IPS-NIHi7 (cell line): ENCODE measurements around the gene CCL19.

ENCODE experiments used
- DNase-seq: peaks from one replicate; pipeline ENCODE4 v3.0.0; 2012; ENCODE audit warnings: mixed read lengths; ENCODE audit errors: extremely low spot score

CCL19 gene

DNA sequence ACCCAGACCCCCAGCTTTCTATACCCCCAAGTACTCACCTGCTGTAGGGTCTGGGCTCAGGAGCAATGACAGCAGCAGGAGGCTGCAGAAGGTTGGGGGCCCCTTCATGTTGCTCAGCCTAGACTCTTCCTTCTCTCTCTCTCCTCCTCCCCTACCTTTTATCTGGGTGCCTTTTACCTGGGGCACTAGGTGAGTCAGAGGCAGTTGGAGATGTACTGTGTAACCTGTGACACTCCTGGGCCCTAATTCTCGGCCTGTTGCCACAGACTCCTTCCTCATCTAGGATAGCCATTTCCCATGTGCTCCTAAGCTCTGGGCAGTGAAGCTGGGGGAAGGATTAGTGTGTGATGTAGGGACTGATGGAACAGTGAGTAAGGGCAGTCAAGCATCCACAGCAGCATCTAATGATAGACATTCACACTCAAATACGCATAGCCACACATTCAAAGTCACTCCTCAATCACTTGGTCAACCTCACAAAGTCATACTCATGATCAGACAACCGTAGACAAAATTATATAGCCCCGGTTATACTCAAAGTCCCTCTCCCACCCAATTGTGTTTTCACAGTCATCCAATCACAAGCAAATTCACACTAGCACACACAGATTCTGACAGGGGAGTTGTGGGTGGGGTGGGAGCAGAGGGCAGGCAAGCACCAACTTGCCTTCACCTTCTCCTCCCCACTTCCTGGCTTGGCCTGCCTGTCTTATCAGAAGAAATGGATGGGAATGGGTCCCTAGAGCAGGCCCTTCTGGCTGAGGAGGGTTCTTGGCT is 28.4 kb downstream of the CCL19 start, which contains the start of gene CCL27:
CCL27 (minus strand) TSS at position 132 of the 777 bp plus-strand sequence; CDS start at position 108, 24 bp downstream.
- no peak for DNase-seq

DNA sequence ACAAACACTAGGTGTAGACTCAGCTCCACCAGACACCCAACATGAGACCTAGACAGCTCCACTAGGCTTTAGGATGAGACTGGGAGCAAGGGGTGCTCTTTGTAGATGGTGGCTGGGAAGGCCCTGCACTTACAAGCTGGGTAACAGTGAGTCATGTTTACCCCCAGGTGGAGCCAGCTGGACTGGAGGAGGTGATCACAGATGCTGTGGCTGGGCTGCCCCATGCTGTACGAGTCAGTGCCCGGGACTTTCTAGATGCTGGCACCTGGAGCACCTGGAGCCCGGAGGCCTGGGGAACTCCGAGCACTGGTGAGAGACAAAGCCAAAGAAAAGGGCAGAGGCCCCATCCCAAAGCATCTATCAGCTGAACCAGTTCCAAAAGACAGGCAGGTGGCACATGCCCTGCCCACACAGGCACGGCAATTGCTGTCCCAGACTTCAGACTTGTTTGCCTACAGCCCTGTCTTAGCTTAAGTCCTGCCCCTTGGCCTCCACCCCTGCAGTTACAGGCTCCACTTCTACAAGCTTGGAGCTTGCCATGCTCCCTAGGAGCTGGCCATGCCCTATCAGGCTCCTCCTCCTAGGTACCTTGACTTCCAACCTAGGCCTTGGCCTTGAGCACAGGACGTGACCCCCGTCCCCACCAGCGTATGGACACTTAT is 31.4 kb downstream of the CCL19 start:
- DNase-seq = no peak

DNA sequence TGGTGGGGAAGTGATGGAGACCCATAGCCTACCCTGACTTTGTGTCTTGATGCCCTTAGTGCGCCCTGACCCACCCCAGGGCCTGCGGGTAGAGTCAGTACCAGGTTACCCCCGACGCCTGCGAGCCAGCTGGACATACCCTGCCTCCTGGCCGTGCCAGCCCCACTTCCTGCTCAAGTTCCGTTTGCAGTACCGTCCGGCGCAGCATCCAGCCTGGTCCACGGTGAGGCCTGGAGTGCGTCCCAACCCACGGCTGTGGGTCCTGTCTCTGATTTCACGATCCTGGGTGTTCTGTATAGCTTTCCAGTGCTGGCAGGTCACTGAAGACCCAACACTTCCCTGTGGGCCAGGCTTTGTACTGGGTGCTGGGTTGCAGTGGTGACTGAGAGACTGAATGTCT is 32.6 kb downstream of the CCL19 start:
- DNase-seq = no peak

DNA sequence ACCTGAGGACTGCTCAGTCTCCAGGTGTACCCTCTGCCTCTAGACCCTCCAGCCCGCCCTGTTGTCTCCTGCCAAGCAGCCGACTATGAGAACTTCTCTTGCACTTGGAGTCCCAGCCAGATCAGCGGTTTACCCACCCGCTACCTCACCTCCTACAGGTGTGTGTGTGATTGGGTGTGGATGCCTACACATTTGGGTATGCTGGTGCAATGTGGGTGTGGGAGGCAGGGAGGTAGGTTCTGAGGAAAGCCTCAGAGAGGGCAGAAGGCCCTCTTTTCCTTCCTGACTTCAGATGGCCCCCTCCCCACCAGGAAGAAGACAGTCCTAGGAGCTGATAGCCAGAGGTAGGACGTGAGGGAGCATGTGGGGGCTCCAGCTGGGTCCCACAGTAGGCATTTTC is 34.1 kb downstream of the CCL19 start:
- no peak for DNase-seq

DNA sequence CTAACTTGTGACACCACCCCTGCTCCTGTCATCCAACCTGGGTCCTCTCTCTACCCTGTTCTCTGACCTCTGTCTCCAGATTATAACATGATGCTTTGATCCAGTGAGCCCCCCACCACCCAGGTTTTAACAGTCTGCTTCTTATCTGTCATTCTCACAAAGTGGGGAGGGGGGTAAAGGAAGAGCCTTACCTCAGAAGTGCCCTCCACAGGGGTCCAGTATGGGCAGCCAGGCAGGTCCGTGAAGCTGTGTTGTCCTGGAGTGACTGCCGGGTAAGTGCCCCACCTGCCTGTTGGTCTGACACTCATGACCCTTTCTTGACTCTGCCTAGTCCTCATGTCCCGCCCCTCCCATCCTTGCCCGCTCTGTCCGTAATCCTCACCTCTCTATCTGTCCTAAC is 35.7 kb downstream of the CCL19 start:
- no peak for DNase-seq

DNA sequence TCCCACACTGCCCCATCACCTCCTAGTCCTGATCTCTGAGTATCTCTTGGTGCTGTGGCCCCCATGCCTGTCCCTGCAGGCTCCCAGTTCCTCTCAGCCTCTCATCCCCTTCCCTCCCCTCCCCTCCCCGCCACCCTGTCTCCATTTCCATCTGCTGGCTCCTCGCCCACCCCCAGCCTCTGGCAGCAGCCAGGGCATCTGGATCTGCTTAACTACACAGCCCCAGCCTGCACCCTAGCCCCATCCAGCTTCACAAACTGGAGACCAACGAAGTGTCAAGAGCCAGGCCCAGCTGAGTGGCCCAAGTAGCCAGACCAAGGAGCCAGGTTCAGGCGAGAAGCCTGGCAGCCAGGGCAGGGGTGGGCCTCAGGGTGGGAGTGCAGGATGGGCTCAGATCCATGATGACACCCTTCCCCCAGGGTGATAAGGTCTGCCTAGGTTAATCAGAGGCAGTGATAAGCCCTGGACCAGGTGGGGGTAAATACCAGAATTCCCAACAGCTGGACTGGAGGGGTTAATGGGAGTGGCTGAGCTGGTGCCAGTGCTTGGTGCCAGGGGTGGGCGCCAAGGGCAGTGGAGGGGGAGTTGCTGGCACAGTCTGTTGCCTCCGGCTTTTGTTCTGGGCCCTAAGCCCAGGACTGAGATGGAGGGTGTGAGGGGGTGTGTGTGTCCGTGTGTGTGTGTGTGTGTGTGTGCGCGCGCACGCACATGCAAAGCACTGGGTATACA is 36.6 kb downstream of the CCL19 start:
- DNase-seq = no peak

DNA sequence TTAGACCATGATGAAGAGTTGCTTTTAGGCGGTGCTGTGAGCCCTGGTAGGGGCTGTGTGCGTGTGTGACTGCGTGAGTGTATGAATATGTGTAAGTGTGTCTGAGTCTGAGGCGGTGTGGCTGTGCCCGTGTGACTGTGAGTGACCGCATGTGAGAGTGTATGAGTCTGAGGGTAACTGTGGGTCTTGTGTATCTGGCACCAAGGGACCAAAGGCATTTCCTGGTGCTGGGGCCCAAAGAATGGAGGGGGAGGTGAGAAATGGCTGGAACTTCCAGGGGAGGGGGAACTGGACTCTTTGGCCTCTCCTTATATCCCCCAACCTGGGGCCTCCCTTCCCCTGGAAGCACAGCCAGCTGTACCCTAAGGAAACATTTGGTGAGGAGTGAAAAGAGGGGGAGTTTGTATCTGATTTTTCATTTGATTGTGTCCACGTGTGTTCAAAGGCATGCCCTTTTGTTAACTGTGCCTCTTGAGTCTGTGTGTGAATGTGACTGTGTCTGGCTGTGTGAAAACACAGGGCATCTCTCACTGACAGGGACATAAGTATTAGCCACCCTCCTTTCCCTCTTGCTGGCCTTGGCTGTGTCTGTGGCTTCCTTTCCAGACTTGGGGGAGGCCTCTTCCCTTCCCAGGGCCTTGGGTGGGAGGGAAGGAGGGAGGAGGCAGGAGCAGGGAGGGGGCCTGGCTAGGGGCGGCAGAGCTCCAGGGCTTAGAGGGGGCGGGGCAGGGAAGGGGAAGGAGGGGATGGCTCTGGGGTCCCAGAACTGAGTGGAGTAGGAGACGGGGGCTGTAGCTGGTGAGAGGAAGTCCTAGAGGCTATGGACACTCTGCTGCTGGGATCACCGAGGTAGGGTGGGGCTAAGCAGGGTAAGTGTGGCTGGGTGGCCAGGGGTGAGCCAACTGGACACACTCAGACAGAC is 37.7 kb downstream of the CCL19 start:
- peak; percentile 37 for DNase-seq

DNA sequence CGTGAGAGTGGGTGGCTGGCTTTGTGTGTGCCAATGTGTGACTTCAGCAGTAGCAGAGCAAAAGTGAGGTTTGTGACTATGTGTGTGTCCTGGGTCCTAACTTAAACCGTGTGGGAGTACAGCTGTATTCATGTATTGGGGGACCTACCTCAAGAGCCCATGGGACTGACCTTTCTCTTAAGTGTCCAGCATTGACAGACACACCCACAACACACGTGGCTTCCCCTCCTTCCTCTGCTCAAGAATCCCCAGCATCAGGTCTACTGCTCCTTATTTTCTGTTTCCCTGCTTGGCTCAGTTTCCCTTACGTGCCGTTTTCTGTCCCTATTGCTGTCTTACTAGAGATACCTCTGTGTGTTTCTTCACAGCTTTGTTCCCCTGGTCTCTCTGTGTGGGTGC is 38.5 kb downstream of the CCL19 start:
- DNase-seq = no peak

DNA sequence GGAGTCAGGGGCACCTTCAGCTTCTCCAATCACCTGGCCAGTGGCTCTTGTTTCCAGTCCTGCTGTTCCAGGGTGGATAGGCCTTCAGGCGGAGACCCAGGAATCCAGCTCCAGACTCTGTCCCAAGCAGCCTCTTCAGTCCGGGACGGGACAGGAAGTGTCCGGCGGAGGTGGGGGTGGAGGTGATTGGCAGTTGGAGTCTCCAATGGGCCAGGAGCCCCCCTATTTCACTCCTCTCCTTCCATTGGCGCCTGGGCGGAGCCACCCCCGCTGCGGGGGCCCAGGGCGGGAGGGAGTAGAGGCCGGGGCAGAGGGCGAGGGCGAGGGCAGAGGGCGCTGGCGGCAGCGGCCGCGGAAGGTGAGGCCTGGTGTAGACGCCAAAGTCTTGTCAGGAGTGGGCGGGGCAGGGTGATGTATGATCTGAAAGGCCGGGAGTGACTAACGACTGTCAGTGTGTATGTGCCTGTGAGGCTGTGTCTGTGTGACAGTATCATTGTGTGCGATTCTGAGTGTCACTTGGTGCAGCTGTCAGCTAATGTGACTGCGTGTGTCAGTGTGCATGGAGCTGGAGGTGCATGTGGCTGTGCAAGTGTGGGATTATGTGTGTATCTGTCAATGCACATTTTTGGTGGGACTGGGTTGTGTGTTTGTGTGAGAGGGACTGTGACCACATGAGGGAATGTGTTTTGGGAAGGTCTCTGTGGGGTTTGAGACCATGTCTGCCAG is 39.0 kb downstream of the CCL19 start, which contains the start of gene IL11RA:
IL11RA (plus strand) TSS at position 310 of the 726 bp plus-strand sequence. CDS start 3,033 bp downstream, outside the sequence.
- peak; percentile 95 for DNase-seq

DNA sequence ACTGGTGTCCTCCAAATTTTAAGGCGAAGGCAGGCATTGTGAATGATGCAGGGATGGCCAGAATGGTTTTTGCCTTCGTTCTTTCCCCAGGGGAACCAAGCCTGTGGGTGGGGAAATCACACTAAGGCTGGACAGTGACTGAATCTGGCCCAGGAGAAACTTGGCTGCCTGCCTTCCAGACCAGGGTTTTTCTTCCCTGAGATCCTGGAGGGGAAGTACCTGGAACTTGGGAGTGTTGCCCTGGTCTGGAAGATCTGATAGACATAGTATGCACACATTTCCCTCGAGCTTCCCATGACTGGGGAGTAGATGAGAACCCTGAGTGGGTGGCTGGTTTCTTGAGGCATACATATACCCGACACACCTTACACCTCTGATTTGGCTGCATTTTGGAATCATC is 39.8 kb downstream of the CCL19 start:
- DNase-seq = no peak

DNA sequence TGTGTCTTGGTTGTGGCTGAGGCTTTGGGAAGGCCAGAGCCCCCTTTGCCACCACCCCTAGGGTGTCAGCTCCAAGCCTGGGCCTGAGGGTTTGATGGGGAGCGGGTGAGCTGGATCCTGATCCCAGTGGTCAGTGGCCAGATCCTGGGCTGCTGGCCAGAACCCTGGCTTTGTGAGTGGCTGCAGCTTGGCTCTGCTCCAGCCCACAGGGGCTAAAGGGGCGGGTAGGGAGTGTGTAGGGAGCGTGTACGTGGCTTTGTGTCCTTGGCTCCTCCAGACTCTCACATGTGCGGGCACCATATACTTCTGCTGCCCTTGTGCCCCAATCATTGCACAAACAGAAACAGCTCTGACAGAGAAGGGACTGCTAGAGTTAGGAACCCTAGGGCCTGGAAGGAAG is 40.3 kb downstream of the CCL19 start:
- no peak for DNase-seq

DNA sequence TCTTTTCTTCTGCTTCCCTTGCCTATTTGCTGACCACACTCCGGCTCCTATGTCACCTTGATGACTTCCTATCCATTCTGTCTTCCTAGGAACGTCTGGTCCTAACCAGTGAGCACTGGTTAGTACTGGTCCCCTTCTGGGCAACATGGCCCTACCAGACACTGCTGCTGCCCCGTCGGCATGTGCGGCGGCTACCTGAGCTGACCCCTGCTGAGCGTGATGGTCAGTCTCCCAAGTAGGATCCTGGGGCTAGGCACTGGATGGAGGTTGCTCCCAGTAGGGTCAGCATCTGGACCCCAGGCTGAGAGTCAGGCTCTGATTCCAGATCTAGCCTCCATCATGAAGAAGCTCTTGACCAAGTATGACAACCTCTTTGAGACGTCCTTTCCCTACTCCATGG is 42.4 kb downstream of the CCL19 start:
- DNase-seq = no peak

DNA sequence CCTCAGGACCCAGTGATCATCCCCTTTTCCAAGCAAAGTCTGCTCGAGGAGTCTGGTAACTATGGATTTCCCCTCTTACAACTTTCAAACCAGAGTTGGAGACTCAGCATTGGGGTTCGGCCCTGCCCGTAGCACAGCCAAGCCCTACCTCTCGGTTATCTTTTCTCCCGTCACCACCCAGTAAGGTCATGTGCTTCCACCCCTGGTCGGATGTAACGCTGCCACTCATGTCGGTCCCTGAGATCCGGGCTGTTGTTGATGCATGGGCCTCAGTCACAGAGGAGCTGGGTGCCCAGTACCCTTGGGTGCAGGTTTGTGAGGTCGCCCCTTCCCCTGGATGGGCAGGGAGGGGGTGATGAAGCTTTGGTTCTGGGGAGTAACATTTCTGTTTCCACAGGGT is 43.4 kb downstream of the CCL19 start:
- DNase-seq = no peak

DNA sequence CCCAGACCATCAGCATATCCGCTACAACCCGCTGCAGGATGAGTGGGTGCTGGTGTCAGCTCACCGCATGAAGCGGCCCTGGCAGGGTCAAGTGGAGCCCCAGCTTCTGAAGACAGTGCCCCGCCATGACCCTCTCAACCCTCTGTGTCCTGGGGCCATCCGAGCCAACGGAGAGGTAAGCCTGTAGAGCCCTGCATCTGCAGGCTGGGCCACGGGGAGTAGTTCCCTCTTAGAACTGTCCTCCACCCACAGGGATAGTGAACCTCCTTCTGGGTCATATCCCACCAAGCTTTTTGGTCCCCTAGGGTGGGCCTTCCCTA is 44.0 kb downstream of the CCL19 start:
- DNase-seq = no peak

DNA sequence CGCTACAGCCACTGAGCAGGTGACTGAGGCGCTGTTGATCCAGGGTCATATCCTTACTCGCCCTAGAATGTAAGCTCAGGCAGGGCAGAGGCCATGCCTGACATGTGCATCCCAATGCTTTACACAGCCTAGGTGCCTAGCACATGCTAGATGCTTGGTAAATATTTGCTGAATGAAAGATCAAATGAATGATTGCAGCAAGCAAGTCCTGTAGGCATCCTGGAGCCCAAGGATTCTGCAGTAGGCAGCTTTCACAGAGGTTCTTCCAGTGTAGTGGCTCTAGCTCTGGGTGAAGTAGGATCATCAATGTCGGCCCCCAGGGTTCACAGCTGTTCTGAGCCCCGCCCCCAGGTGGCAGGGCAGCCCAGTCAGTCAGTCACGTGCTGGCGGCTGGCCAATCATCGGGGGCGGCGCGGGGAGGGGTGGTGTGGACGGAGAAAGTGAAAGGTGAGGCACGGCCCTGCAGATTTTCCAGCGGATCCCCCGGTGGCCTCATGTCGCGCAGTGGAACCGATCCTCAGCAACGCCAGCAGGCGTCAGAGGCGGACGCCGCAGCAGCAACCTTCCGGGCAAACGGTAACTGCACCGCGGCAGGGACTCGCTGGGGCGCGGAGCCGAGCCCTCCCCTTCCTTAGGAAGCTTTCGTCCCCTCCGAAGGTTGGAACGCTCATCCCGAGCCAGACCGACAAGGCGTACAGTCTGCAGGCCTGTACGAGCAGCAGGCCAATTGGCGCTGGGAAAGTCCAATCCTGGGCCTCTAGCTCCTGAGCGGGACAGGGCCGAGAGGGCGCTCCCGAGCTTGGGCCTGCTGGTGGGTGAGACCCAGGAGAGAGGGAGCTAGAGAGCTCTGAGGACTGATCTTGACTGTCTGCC is 44.6 kb downstream of the CCL19 start, which contains the start of gene GALT:
GALT (plus strand) TSS at position 465 of the 873 bp plus-strand sequence; CDS start at position 495, 30 bp downstream.
- peak; percentile 95 for DNase-seq

DNA sequence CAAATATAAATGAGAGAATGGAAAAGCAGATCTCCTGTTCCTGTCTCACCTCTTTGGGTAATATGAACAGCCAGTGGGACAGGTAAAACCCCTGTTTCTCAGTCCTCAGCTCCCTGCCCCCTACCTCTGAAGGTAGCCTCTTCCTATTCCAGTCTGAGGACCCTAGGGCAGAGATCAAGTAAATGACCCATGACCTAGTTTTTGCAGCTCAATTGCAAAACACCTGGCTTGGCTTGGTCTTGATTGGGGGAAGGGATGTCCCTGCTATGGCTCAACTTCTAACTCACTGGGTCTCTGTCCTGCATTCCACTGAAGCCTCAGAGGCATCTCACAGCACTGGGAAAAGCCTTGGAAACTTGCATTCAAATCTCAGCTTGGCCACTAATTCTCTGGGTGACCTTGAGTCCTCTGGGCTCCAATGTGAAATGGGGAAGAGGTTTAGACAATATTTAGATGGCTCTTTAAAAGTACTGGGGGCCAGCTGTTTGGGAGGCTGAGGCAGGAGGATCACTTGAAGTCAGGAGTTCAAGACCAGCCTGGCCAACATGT is 46.2 kb downstream of the CCL19 start:
- no peak for DNase-seq

DNA sequence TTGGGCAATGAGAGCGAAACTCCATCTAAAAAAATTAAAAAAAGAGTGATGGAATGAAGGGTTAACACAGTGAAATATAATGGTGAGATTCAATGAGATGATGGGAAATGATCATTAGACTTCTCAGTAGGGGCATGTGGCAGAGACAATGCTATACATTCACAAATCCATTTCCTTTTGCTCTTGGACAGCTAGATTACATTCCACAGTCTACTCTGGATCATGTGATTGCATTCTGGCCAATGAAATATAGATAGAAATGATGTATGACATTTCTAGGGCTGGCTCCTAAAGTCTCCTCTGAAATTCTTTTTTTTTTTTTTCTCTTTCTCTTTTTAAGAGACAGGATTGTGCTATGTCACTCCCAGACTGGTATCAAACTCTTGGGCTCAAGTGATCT is 48.4 kb downstream of the CCL19 start:
- DNase-seq = no peak
